H9 (cell line): ENCODE data around the gene IZUMO4. TPM values are rescaled to one million over a fixed set of nuclear protein-coding genes. Genes with fewer than 3 reads are reported as not detected.

Source experiments
- DNase-seq: peaks from one replicate; pipeline ENCODE4 v3.0.0-alpha.2; 2017
- H2AFZ ChIP-seq: one replicate; pipeline ENCODE4 v1.6.1; 2013; ENCODE audit warnings: mild to moderate bottlenecking, low read length, control low read depth, moderate library complexity
- H2AK5ac ChIP-seq: 2 replicates; pipeline ENCODE4 v1.6.1; 2013; ENCODE audit warnings: low read length, control low read depth, mixed read lengths; ENCODE audit not compliant: insufficient read length
- H2BK120ac ChIP-seq: one replicate; pipeline ENCODE4 v1.6.1; 2013; ENCODE audit warnings: low read depth, mild to moderate bottlenecking, low read length, control low read depth, inconsistent platforms; ENCODE audit not compliant: poor library complexity, severe bottlenecking
- H2BK12ac ChIP-seq: 2 replicates; pipeline ENCODE4 v1.6.1; 2013; ENCODE audit warnings: low read length, control low read depth, mixed read lengths, low read depth; ENCODE audit not compliant: insufficient read length
- H2BK15ac ChIP-seq: 2 replicates; pipeline ENCODE4 v1.6.1; 2013; ENCODE audit warnings: low read depth, low read length, control low read depth
- H2BK20ac ChIP-seq: one replicate; pipeline ENCODE4 v1.6.1; 2013; ENCODE audit warnings: low read depth, mild to moderate bottlenecking, low read length, control low read depth, inconsistent platforms; ENCODE audit not compliant: poor library complexity, severe bottlenecking
- H2BK5ac ChIP-seq: 2 replicates; pipeline ENCODE4 v1.6.1; 2013; ENCODE audit warnings: low read length, control low read depth, mixed read lengths; ENCODE audit not compliant: insufficient read length
- H3K14ac ChIP-seq: 2 replicates; pipeline ENCODE4 v1.6.1; 2013; ENCODE audit warnings: low read length, control low read depth; ENCODE audit not compliant: insufficient read depth
- H3K18ac ChIP-seq: 2 replicates; pipeline ENCODE4 v1.6.1; 2013; ENCODE audit warnings: low read depth, mild to moderate bottlenecking, mixed read lengths, low read length, control low read depth; ENCODE audit not compliant: insufficient read length
- H3K23ac ChIP-seq: 2 replicates; pipeline ENCODE4 v1.6.1; 2013; ENCODE audit warnings: low read length, control low read depth, mixed read lengths, low read depth; ENCODE audit not compliant: insufficient read length
- H3K23me2 ChIP-seq: 2 replicates; pipeline ENCODE4 v1.6.1; 2013; ENCODE audit warnings: low read depth, mild to moderate bottlenecking, mixed read lengths, low read length, control low read depth; ENCODE audit not compliant: insufficient read length, poor library complexity, severe bottlenecking
- H3K27ac ChIP-seq: 2 replicates; pipeline ENCODE4 v1.5.1; 2013; ENCODE audit warnings: low read length, control low read depth, mixed read lengths, low read depth; ENCODE audit not compliant: insufficient read length
- H3K27me3 ChIP-seq: 2 replicates; pipeline ENCODE4 v1.6.1; 2013; ENCODE audit warnings: low read length, control low read depth, inconsistent platforms; ENCODE audit not compliant: insufficient read depth
- H3K4ac ChIP-seq: 2 replicates; pipeline ENCODE4 v1.6.1; 2013; ENCODE audit warnings: low read depth, mild to moderate bottlenecking, control low read depth, inconsistent platforms, low read length, moderate library complexity
- H3K4me1 ChIP-seq: 2 replicates; pipeline ENCODE4 v1.6.1; 2013; ENCODE audit warnings: low read length, control low read depth, inconsistent platforms; ENCODE audit not compliant: insufficient read depth
- H3K4me2 ChIP-seq: 2 replicates; pipeline ENCODE4 v1.6.1; 2013; ENCODE audit warnings: low read length, control low read depth, mixed read lengths; ENCODE audit not compliant: insufficient read length, insufficient read depth
- H3K56ac ChIP-seq: 2 replicates; pipeline ENCODE4 v1.6.1; 2013; ENCODE audit warnings: low read depth, mild to moderate bottlenecking, mixed read lengths, low read length, control low read depth; ENCODE audit not compliant: insufficient read length
- H3K79me1 ChIP-seq: 2 replicates; pipeline ENCODE4 v1.6.1; 2013; ENCODE audit warnings: low read depth, mild to moderate bottlenecking, moderate library complexity, low read length, control low read depth, inconsistent platforms; ENCODE audit not compliant: insufficient read depth, poor library complexity, severe bottlenecking
- H3K79me2 ChIP-seq: 2 replicates; pipeline ENCODE4 v1.6.1; 2013; ENCODE audit warnings: low read length, control low read depth, inconsistent platforms; ENCODE audit not compliant: insufficient read depth
- H3K9ac ChIP-seq: 2 replicates; pipeline ENCODE4 v1.6.1; 2013; ENCODE audit warnings: low read length, control low read depth, mixed read lengths; ENCODE audit not compliant: insufficient read length; ENCODE audit errors: extremely low read depth
- H3K9me3 ChIP-seq: one replicate; pipeline ENCODE4 v1.6.1; 2013; ENCODE audit warnings: low read depth, low read length, inconsistent platforms; ENCODE audit not compliant: control insufficient read depth
- H3T11ph ChIP-seq: one replicate; pipeline ENCODE4 v1.6.1; 2013; ENCODE audit warnings: mild to moderate bottlenecking, low read length, control low read depth, inconsistent platforms
- H4K20me1 ChIP-seq: one replicate; pipeline ENCODE4 v1.6.1; 2013; ENCODE audit not compliant: control insufficient read depth, insufficient read length, insufficient read depth
- H4K5ac ChIP-seq: 2 replicates; pipeline ENCODE4 v1.6.1; 2013; ENCODE audit warnings: low read depth, mild to moderate bottlenecking, mixed read lengths, low read length, control low read depth; ENCODE audit not compliant: insufficient read length
- H4K8ac ChIP-seq: replicated peaks from 2 replicates; pipeline ENCODE4 v1.6.1; 2013; ENCODE audit warnings: low read length, control low read depth, mixed read lengths, low read depth; ENCODE audit not compliant: insufficient read length
- H4K91ac ChIP-seq: 2 replicates; pipeline ENCODE4 v1.6.1; 2013; ENCODE audit warnings: low read depth, mild to moderate bottlenecking, moderate library complexity, mixed read lengths, low read length, control low read depth; ENCODE audit not compliant: insufficient read length
- H3K27ac Mint-ChIP-seq, 3 experiments: 2 replicates in 2 of 3; 3 replicates in 1 of 3; pipeline ENCODE4 v1.8.0; 2020 to 2021; ENCODE audit warnings: mixed read lengths in 3 of 3, mild to moderate bottlenecking in 1 of 3, moderate library complexity in 1 of 3
- H3K27me3 Mint-ChIP-seq: 2 replicates; pipeline ENCODE4 v1.8.0; 2021; ENCODE audit warnings: low read depth, mild to moderate bottlenecking, moderate library complexity, mixed read lengths
- H3K36me3 Mint-ChIP-seq, 3 experiments: 2 replicates in 2 of 3; 3 replicates in 1 of 3; pipeline ENCODE4 v1.8.0; 2020 to 2021; ENCODE audit warnings: low read depth in 3 of 3, mixed read lengths in 3 of 3; ENCODE audit not compliant: insufficient read depth in 1 of 3
- H3K4me1 Mint-ChIP-seq, 2 experiments: 2 replicates each; pipeline ENCODE4 v1.8.0; 2020; ENCODE audit warnings: mixed read lengths in 2 of 2
- H3K4me3 Mint-ChIP-seq, 2 experiments: 2 replicates in 1 of 2; 3 replicates in 1 of 2; pipeline ENCODE4 v1.8.0; 2020 to 2021; ENCODE audit warnings: mild to moderate bottlenecking in 2 of 2, mixed read lengths in 2 of 2, moderate library complexity in 1 of 2
- H3K9me3 Mint-ChIP-seq, 2 experiments: 2 replicates in 1 of 2; 3 replicates in 1 of 2; pipeline ENCODE4 v1.8.0; 2020; ENCODE audit warnings: mild to moderate bottlenecking in 2 of 2, mixed read lengths in 2 of 2, moderate library complexity in 1 of 2
- CTCF ChIP-seq: fragments of 200-600 bp; sonication (generic); conservative IDR thresholded peaks from 3 replicates; pipeline ENCODE4 v1.8.0; 2021; ENCODE audit warnings: antibody characterized with exemption, mild to moderate bottlenecking
- WGBS: extraction: QIAGEN DNeasy Blood & Tissue Kit; methylation state at CpG from one replicate; pipeline ENCODE4 v1.1.7; 2013; ENCODE audit warnings: missing lambda C conversion rate, low lambda C conversion rate, mixed read lengths; ENCODE audit not compliant: insufficient read length; ENCODE audit errors: extremely low coverage; 5-methylcytosine and 5-hydroxymethylcytosine counted together
- total RNA-seq: library from RNA; stranded (reverse); gene quantifications from 2 replicates; pipeline ENCODE4 v1.2.1, GENCODE V29; 2021

The IZUMO4 gene
- total RNA-seq, 1 experiment from 2014 or later = 2.1 TPM

- peaks cover 12 to 17% of the 10 kb centered on the region in 2 experiments; a peak in 4 of 5 replicates for H3K9me3 Mint-ChIP-seq
- H4K20me1 ChIP-seq = no peaks in the 10 kb centered on the region
- H3K4me1 ChIP-seq = no peaks in the 10 kb centered on the region
- H3K79me2 ChIP-seq = peaks cover 2% of the 10 kb centered on the region; the same call in 1 of the 2 replicates
- no peak overlapping the region for H2BK20ac ChIP-seq
- no peak overlapping the region for H3K9ac ChIP-seq
- H3K14ac ChIP-seq = no peak overlapping the region; the same call in 1 of the 2 replicates
- no peak overlapping the region for H2BK5ac ChIP-seq
- H4K5ac ChIP-seq = no peak overlapping the region
- H3K27me3 Mint-ChIP-seq = no peaks in the 10 kb centered on the region; the same call in 1 of the 2 replicates
- peaks cover 2% of the 10 kb centered on the region in 2 experiments; a peak in 3 of 4 replicates for H3K4me1 Mint-ChIP-seq
- H3T11ph ChIP-seq = no peak overlapping the region
- no peak overlapping the region for H3K4me2 ChIP-seq
- H3K27ac ChIP-seq = no peak overlapping the region
- no peak overlapping the region for H3K18ac ChIP-seq
- no peaks in the 10 kb centered on the region for H3K23me2 ChIP-seq
- H2BK120ac ChIP-seq = no peak overlapping the region
- H2AFZ ChIP-seq = no peak overlapping the region
- WGBS = no CpG with 5 or more reads among the region's 45 CpGs
- no peaks in the 10 kb centered on the region for H3K79me1 ChIP-seq
- no peak for TF ChIP-seq CTCF
- H3K27me3 ChIP-seq = no peaks in the 10 kb centered on the region
- H3K56ac ChIP-seq = no peak overlapping the region
- H3K9me3 ChIP-seq = peaks cover 5% of the 10 kb centered on the region
- no peak overlapping the region for H2BK15ac ChIP-seq
- H4K8ac ChIP-seq = no peak overlapping the region
- no peak overlapping the region for H2AK5ac ChIP-seq
- no peak overlapping the region for H2BK12ac ChIP-seq
- H4K91ac ChIP-seq = no peak overlapping the region
- H3K4ac ChIP-seq = no peak overlapping the region
- H3K36me3 Mint-ChIP-seq = peaks cover 35 to 65% (median 60%) of the 10 kb centered on the region in 3 experiments
- H3K27ac Mint-ChIP-seq = peak overlapping the region in 2 of 3 experiments; percentile 3 to 70; a peak in 2 of 7 replicates
- DNase-seq = no peak
- H3K23ac ChIP-seq = no peak overlapping the region
- H3K4me3 Mint-ChIP-seq = no peak overlapping the region
These were observed 5.0 kb downstream of the IZUMO4 start for GRCh38 chr19:2101417-2102335.
